Endothelial cell of umbilical vein (primary cell): Measurements from ENCODE around the gene ZNF143. TPM values are rescaled to one million over a fixed set of nuclear protein-coding genes. Genes with fewer than 3 reads are reported as not detected.

Source experiments
- BruUV-seq: library from RNA; stranded (reverse); fragments of 400-500 nt; replicated peaks from 2 replicates; lab custom pipeline; 2021; lab: Mats Ljungman, UMichigan
- CTCF ChIA-PET: fragments of 300-600, 350-600 bp; sonication (Branson Sonifier 250); formaldehyde crosslinking; loops from one replicate; lab custom pipeline; 2021; ENCODE audit warnings: antibody characterized with exemption, inconsistent platforms; lab: Charles Lee
- POLR2A ChIA-PET: fragments of 300-600, 350-600 bp; sonication (Branson Sonifier 250); formaldehyde crosslinking; loops from one replicate; lab custom pipeline; 2021; ENCODE audit warnings: antibody characterized with exemption, inconsistent platforms; lab: Charles Lee
- DNase-seq: peaks from one replicate; pipeline ENCODE4 v3.0.0-alpha.2; 2011; ENCODE audit warnings: low read depth, low spot score
- FAIRE-seq: peaks from 2 replicates; lab custom pipeline; 2011; peaks lifted over from hg19 to GRCh38; lab: Jason Lieb, UNC
- H2AFZ ChIP-seq: 2 replicates; pipeline ENCODE4 v1.6.0; 2012; ENCODE audit warnings: low read depth, low read length, control low read depth, inconsistent platforms
- H3K27ac ChIP-seq: 2 replicates; pipeline ENCODE4 v1.5.1; 2011; ENCODE audit warnings: low read depth, mild to moderate bottlenecking, control low read depth, low read length, moderate library complexity; ENCODE audit not compliant: insufficient read depth
- H3K27me3 ChIP-seq, 2 experiments: 2 replicates each; pipeline versions ENCODE4 v1.6.0 to v1.6.1; 2011; ENCODE audit warnings: low read length in 2 of 2, mixed read lengths in 1 of 2; ENCODE audit not compliant: control insufficient read depth in 2 of 2, insufficient read depth in 2 of 2
- H3K36me3 ChIP-seq, 2 experiments: 2 replicates in 1 of 2; 3 replicates in 1 of 2; pipeline ENCODE4 v1.5.1; 2011; ENCODE audit warnings: low read length in 2 of 2, mild to moderate bottlenecking in 1 of 2, moderate library complexity in 1 of 2; ENCODE audit not compliant: control insufficient read depth in 2 of 2, insufficient read depth in 2 of 2; ENCODE audit errors: extremely low read depth in 1 of 2
- H3K4me1 ChIP-seq: 3 replicates; pipeline ENCODE4 v1.5.1; 2011; ENCODE audit warnings: mild to moderate bottlenecking, low read length; ENCODE audit not compliant: control insufficient read depth, insufficient read depth; ENCODE audit errors: extremely low read depth
- H3K4me2 ChIP-seq: 2 replicates; pipeline ENCODE4 v1.6.1; 2011; ENCODE audit warnings: low read length, control low read depth, mixed read lengths; ENCODE audit not compliant: insufficient read depth
- H3K4me3 ChIP-seq, 3 experiments: fragments of 200-600 bp in 1 of 3; sonication (generic), shearing (Covaris generic) in 1 of 3; replicated peaks in 1 of 3; 2 replicates each; pipeline ENCODE4 v1.5.1; 2011 to 2016; ENCODE audit warnings: control low read depth in 3 of 3, low read length in 3 of 3, mild to moderate bottlenecking in 2 of 3, inconsistent platforms in 1 of 3, low read depth in 1 of 3, moderate library complexity in 1 of 3; ENCODE audit not compliant: insufficient read depth in 1 of 3
- H3K79me2 ChIP-seq: 2 replicates; pipeline ENCODE4 v1.6.0; 2012; ENCODE audit warnings: low read length, inconsistent platforms; ENCODE audit not compliant: control insufficient read depth, insufficient read depth
- H3K9ac ChIP-seq: replicated peaks from 2 replicates; pipeline ENCODE3; 2011; ENCODE audit warnings: low read length, control low read depth; ENCODE audit not compliant: insufficient read depth; ENCODE audit errors: extremely low read depth
- H3K9me1 ChIP-seq: replicated peaks from 3 replicates; pipeline ENCODE4 v1.6.0; 2011; ENCODE audit warnings: mild to moderate bottlenecking, low read length; ENCODE audit not compliant: control insufficient read depth, insufficient read depth; ENCODE audit errors: extremely low read depth
- H3K9me3 ChIP-seq: replicated peaks from 2 replicates; pipeline ENCODE4 v1.5.1; 2012; ENCODE audit warnings: low read length, inconsistent platforms; ENCODE audit not compliant: control insufficient read depth, insufficient read depth
- H4K20me1 ChIP-seq: replicated peaks from 2 replicates; pipeline ENCODE3; 2011; ENCODE audit warnings: mild to moderate bottlenecking, low read length; ENCODE audit not compliant: control insufficient read depth, insufficient read depth; ENCODE audit errors: extremely low read depth
- EZH2 ChIP-seq: IDR thresholded peaks from 2 replicates; pipeline ENCODE4 v1.6.1; 2012; ENCODE audit warnings: borderline replicate concordance, low read depth, mild to moderate bottlenecking, moderate library complexity, low read length, inconsistent platforms; ENCODE audit not compliant: severe bottlenecking
- FOS ChIP-seq: IDR thresholded peaks from 2 replicates; pipeline ENCODE4 v1.6.1; 2011; ENCODE audit warnings: mild to moderate bottlenecking, low read length, moderate library complexity, borderline replicate concordance; ENCODE audit not compliant: insufficient read depth
- GATA2 ChIP-seq: IDR thresholded peaks from 2 replicates; pipeline ENCODE4 v1.7.0; 2011; ENCODE audit warnings: low read depth, mild to moderate bottlenecking, moderate library complexity, mixed read lengths, low read length; ENCODE audit not compliant: insufficient read length, insufficient read depth
- JUN ChIP-seq: IDR thresholded peaks from 2 replicates; pipeline ENCODE4 v1.6.1; 2011; ENCODE audit warnings: borderline replicate concordance, low read depth; ENCODE audit not compliant: insufficient read length, insufficient read depth
- MYC ChIP-seq: IDR thresholded peaks from one replicate; pipeline ENCODE4 v1.6.1; 2011; ENCODE audit warnings: mild to moderate bottlenecking, low read depth, low read length
- POLR2A ChIP-seq: IDR thresholded peaks from 2 replicates; pipeline ENCODE4 v1.6.1; 2012; ENCODE audit warnings: low read depth, mild to moderate bottlenecking, control low read depth, low read length
- POLR2AphosphoS5 ChIP-seq: IDR thresholded peaks from 2 replicates; pipeline ENCODE4 v1.6.1; 2012; ENCODE audit warnings: low read depth, mild to moderate bottlenecking, control low read depth, low read length, moderate library complexity; ENCODE audit not compliant: insufficient read depth
- dilution Hi-C: fragments of 300-500 bp; cut with MboI; formaldehyde crosslinking; loops from one replicate; pipeline ENCODE4 v1.15.0; 2019; ENCODE audit warnings: low sequenced_read_pairs; ENCODE audit not compliant: extremely low pct_ligation_motif_present
- intact Hi-C: fragments of 100-400 bp; cut with micrococcal nuclease; formaldehyde crosslinking; loops from one replicate; pipeline ENCODE4 v1.10.0; 2022
- polyA plus RNA-seq, 4 experiments: library from polyadenylated mRNA; depleted of rRNA in 3 of 4; stranded (reverse) in 3 of 4; unstranded in 1 of 4; fragments of >200 nt; gene quantifications; 2 replicates each; pipeline versions ENCODE4 v1.2.1 to v1.2.3, GENCODE V29; 2011 to 2012; ENCODE audit warnings: missing spikeins in 1 of 4
- total RNA-seq: library from RNA; stranded (reverse); gene quantifications from 2 replicates; pipeline ENCODE4 v1.2.3, GENCODE V29; 2021
- TF ChIP-seq, protein P1 (sequence below), 2 donors: IDR thresholded peaks; 1 replicate in 1 of 2; 2 replicates in 1 of 2; pipeline ENCODE4 v1.5.1; 2011; ENCODE audit warnings: low read length in 2 of 2, mild to moderate bottlenecking in 2 of 2, moderate library complexity in 2 of 2, control low read depth in 1 of 2, inconsistent platforms in 1 of 2, low read depth in 1 of 2; ENCODE audit not compliant: insufficient read depth in 1 of 2; ENCODE audit errors: extremely low read depth in 1 of 2
- TF ChIP-seq, protein P2 (sequence below): IDR thresholded peaks from 2 replicates; pipeline ENCODE4 v1.6.1; 2011; ENCODE audit not compliant: insufficient read depth, insufficient read length

The ZNF143 gene
- total and polyA plus RNA-seq, 2 donors (not counting 3 experiments of a cell fraction or from before 2014, with no cell fraction given) = 19.0 to 29.8 TPM

DNA sequence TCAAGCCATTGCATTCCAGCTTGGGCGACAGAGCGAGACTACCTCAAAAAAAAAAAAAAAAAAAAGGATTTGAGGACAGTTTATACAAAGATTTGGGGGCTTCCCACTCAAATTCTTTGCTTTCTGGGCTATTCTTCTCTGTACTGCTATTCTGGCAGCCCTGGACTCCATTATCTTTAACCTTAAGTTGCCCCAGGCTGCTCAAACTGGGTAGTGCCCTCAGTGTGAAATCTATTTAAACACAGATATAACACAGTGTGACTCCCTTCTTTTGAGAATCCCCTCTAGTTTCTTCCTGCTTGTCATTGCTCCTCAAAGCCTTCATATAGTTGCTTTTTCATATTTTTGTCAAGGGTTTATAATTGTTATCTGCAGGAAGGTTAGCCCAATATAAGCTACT, 63.2 kb downstream of the ZNF143 start:
- H3K27me3 ChIP-seq = no peaks in the 10 kb centered on the region
- no TSS peak for BruUV-seq
- no peaks in the 10 kb centered on the region for H4K20me1 ChIP-seq
- TF ChIP-seq MYC (no peak), JUN (no peak), FOS (no peak), GATA2 (no peak), POLR2A (no peak), EZH2 (no peak), POLR2AphosphoS5 (no peak)
- TF ChIP-seq, protein P1, sequence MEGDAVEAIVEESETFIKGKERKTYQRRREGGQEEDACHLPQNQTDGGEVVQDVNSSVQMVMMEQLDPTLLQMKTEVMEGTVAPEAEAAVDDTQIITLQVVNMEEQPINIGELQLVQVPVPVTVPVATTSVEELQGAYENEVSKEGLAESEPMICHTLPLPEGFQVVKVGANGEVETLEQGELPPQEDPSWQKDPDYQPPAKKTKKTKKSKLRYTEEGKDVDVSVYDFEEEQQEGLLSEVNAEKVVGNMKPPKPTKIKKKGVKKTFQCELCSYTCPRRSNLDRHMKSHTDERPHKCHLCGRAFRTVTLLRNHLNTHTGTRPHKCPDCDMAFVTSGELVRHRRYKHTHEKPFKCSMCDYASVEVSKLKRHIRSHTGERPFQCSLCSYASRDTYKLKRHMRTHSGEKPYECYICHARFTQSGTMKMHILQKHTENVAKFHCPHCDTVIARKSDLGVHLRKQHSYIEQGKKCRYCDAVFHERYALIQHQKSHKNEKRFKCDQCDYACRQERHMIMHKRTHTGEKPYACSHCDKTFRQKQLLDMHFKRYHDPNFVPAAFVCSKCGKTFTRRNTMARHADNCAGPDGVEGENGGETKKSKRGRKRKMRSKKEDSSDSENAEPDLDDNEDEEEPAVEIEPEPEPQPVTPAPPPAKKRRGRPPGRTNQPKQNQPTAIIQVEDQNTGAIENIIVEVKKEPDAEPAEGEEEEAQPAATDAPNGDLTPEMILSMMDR (IDR thresholded peaks at IDR 0.05; ENCODE audit: extremely low read depth in 1 of 2, insufficient read depth in 1 of 2, low read depth in 1 of 2, low read length in 2 of 2) = no peak
- TF ChIP-seq, protein P2, sequence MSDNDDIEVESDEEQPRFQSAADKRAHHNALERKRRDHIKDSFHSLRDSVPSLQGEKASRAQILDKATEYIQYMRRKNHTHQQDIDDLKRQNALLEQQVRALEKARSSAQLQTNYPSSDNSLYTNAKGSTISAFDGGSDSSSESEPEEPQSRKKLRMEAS = no peak
- H3K79me2 ChIP-seq = no peaks in the 10 kb centered on the region
- no peaks in the 10 kb centered on the region for H3K36me3 ChIP-seq
- no peak overlapping the region for H3K4me3 ChIP-seq
- no peak overlapping the region for H3K27ac ChIP-seq
- dilution Hi-C loops = no loop called here
- intact Hi-C loops = loop anchor here (10.0 kb wide), 1 partner anchor 801 kb away; no protein-coding TSS in a partner anchor
- no peaks in the 10 kb centered on the region for H3K9me3 ChIP-seq
- no peak for DNase-seq
- H2AFZ ChIP-seq = no peak overlapping the region
- no peak overlapping the region for H3K4me2 ChIP-seq
- peaks cover 23% of the 10 kb centered on the region for H3K4me1 ChIP-seq
- no peak for FAIRE-seq
- CTCF ChIA-PET = interaction anchor here (0.9 to 2.7 kb wide), 3 partner anchors 11 to 17 kb away, joined by 7 to 10 read pairs (median 10); no protein-coding TSS in a partner anchor
- H3K9ac ChIP-seq = no peak overlapping the region
- no peaks in the 10 kb centered on the region for H3K9me1 ChIP-seq
- POLR2A ChIA-PET = no interaction called here
